Measurements from ENCODE around the gene SND1.

SND1 gene

DNA sequence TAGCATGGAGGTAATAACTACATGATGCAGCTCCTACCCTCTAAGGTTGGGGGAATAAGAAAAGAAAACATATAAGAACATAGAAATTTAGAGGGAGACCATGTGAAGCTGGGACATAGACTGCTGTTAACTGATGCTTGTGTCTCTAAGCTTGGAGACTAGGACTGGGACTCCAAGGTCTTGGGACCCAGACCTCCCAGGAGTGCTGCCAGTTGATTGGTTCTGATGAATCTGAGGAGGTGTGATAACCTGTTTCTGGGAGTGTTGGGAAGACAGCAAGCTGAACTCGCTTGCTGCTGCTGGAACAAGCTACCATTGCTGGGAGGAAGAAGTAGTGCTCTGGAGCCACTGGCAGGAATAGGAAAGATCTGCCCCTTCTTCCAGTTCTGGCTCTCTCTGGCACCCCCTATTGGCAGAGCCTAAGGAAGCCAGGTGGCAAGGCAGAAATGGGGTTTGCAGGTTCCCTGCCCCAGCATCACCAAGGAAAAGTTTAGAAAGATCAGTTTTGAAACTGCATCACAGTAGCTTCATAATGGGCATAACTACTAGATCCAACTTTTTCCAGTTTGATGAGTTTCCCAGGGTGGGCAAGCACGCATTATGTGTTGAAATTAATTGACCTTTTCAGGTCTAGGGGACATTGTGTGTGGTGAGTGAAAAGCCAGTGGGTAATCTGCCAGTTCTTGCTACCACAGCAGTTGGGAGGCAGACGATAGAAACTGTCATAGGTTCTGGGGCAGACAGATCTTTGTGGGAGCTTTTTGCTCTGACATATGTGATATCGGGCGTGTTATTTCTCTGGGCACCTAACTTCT, 140.7 kb downstream of the SND1 start:
- in situ Hi-C loops (cut with MboI; ENCODE audit: low sequenced_read_pairs, unreplicated experiment) = no loop called here
- DNase-seq (ENCODE audit: low spot score) = peak; percentile 30

DNA sequence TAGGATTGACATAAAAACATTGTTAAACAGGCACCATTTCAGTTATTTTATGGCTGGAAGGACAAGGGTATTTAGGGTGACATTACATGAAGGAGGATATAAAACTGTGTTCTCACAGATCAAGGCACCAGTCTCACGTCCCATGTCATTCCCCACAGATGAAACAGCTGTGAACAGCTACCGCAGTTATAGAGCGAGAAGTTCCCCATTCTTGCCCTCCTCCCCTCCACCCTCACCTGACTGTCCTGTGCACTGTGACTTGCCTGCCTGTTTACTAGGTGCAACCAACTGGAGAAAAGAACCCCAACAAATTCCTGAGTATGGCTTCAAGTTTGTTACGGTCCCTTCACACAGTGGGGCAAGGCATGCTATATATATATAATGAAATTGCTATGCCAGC, 141.6 kb downstream of the SND1 start:
- in situ Hi-C loops (cut with MboI; ENCODE audit: low sequenced_read_pairs, unreplicated experiment) = no loop called here
- TF ChIP-seq, protein P1, sequence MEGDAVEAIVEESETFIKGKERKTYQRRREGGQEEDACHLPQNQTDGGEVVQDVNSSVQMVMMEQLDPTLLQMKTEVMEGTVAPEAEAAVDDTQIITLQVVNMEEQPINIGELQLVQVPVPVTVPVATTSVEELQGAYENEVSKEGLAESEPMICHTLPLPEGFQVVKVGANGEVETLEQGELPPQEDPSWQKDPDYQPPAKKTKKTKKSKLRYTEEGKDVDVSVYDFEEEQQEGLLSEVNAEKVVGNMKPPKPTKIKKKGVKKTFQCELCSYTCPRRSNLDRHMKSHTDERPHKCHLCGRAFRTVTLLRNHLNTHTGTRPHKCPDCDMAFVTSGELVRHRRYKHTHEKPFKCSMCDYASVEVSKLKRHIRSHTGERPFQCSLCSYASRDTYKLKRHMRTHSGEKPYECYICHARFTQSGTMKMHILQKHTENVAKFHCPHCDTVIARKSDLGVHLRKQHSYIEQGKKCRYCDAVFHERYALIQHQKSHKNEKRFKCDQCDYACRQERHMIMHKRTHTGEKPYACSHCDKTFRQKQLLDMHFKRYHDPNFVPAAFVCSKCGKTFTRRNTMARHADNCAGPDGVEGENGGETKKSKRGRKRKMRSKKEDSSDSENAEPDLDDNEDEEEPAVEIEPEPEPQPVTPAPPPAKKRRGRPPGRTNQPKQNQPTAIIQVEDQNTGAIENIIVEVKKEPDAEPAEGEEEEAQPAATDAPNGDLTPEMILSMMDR (IDR thresholded peaks at IDR 0.05; ENCODE audit: borderline replicate concordance, control extremely low read depth, extremely low read depth, insufficient read depth, missing control alignments) = no peak
- no peak for DNase-seq (ENCODE audit: low spot score)

More for the DNA sequence above, 140.7 kb downstream of the SND1 start:
- TF ChIP-seq, protein P1 (IDR thresholded peaks at IDR 0.05; ENCODE audit: borderline replicate concordance, control extremely low read depth, extremely low read depth, insufficient read depth, missing control alignments) = peak; percentile 66

DNA sequence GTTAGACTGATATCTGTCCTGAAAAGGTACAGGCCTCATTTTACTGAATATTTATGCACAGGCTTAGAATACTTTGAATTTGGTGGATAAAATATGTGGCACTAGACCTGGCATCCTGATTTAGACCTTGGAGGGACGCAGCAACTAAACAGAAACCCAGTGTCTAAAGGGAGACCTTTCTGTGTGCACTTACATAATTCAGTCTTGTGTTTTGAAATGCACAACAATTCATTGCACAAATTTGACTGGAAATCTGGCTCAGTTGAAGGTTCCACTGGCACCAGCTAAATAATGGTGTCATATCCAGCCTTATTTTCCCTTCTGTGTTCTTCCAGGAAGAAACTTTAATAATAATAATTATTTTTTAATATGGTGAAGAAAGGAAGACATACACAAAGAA, 142.1 kb downstream of the SND1 start:
- no peak for DNase-seq (ENCODE audit: low spot score)
- in situ Hi-C loops (cut with MboI; ENCODE audit: low sequenced_read_pairs, unreplicated experiment) = no loop called here
- TF ChIP-seq, protein P1 (IDR thresholded peaks at IDR 0.05; ENCODE audit: borderline replicate concordance, control extremely low read depth, extremely low read depth, insufficient read depth, missing control alignments) = no peak

DNA sequence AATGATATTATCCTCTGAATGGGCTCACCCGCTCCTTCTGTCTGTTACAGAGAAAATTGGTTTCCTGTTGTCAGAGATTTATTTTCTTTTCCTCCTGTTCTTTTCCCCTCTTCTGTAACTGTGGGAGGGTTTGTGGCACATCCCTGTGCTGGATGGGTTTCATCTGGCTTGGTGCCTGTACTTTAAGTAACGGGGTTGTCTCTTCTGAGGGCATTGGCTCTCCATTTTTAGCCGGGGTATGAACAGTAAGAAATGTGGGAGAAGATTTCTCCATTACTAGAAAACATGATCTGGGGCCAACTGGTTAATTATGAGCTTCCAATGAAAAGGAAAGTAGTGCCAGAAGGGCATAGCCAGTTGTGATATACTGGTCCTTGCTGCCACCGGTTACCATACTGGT, 142.6 kb downstream of the SND1 start:
- in situ Hi-C loops (cut with MboI; ENCODE audit: low sequenced_read_pairs, unreplicated experiment) = no loop called here
- no peak for DNase-seq (ENCODE audit: low spot score)
- TF ChIP-seq, protein P1 (IDR thresholded peaks at IDR 0.05; ENCODE audit: borderline replicate concordance, control extremely low read depth, extremely low read depth, insufficient read depth, missing control alignments) = no peak

DNA sequence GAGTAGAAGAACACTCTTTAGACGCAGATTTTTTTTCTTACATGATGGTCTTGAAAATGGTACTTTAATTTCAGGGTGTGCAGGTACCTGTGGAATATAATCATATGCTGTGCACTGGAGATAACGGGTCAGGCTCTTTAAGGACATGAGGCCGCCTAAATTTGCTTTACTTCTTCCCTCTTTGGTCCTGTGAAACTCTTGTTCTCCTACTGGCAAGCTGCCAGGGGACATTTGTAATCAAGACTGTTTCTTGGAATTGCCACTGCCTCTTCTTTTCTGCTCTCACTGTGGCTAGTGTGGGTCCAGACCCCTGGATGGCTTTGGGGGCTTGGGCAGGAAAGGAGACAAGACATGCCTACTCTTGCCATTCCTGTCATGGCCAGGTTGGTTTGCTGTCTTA, 146.0 kb downstream of the SND1 start:
- TF ChIP-seq, protein P1 (IDR thresholded peaks at IDR 0.05; ENCODE audit: borderline replicate concordance, control extremely low read depth, extremely low read depth, insufficient read depth, missing control alignments) = no peak
- in situ Hi-C loops (cut with MboI; ENCODE audit: low sequenced_read_pairs, unreplicated experiment) = no loop called here
- no peak for DNase-seq (ENCODE audit: low spot score)

DNA sequence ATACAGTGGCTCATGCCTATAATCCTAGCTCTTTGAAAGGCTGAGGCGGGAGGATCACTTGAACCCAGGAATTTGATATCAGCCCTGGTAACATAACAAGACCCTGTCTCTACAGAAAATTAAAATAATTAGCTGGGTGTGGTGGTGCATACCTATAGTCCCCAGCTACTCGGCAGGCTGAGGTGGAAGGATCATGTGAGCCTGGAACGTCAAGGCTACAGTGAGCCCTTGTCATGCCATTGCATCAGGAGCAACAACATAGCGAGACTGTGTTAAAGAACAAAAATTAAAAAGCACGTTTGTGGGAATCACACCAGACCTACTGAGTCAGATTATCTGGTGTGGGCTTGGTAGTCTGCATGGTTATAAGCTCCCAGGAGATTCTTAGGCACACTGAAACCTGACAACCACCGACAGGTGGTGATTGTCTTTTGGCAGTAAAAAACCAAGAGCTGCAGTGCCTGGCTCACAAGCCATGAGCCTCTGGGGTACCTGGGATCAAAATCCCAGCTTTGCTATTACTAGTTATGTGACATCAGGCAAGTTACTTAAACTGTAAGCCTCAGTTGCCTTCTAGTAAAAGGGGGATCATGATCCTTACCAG, 146.9 kb downstream of the SND1 start:
- in situ Hi-C loops (cut with MboI; ENCODE audit: low sequenced_read_pairs, unreplicated experiment) = no loop called here
- TF ChIP-seq, protein P1 (IDR thresholded peaks at IDR 0.05; ENCODE audit: borderline replicate concordance, control extremely low read depth, extremely low read depth, insufficient read depth, missing control alignments) = no peak
- DNase-seq (ENCODE audit: low spot score) = no peak

Measured in GM13976 (cell line).